Breast epithelium (tissue), 3 donors: ENCODE results near the gene ZNF718.

Experiments used
- CTCF ChIP-seq, 3 donors: fragments of 450-650 bp; IDR thresholded peaks; one replicate each; pipeline ENCODE4 v1.5.1; 2016 to 2017; ENCODE audit warnings: antibody characterized with exemption in 3 of 3, mild to moderate bottlenecking in 3 of 3, moderate library complexity in 3 of 3
- POLR2A ChIP-seq: fragments of 450-650 bp; IDR thresholded peaks from one replicate; pipeline ENCODE4 v1.6.1; 2016; ENCODE audit warnings: antibody characterized with exemption, mild to moderate bottlenecking, moderate library complexity

- TF ChIP-seq CTCF (IDR thresholded peaks at IDR 0.05), result no peak
- no peak for TF ChIP-seq POLR2A
Observed at GRCh38 chr4:132483-132882, 8.2 kb downstream of the ZNF718 start.
